Endothelial cell of umbilical vein (primary cell): ENCODE measurements around the gene SP140L. TPM values are rescaled to one million over a fixed set of nuclear protein-coding genes. Genes with fewer than 3 reads are reported as not detected.

Experiments
- BruUV-seq: library from RNA; stranded (reverse); fragments of 400-500 nt; replicated peaks from 2 replicates; lab custom pipeline; 2021; lab: Mats Ljungman, UMichigan
- CTCF ChIA-PET: fragments of 300-600, 350-600 bp; sonication (Branson Sonifier 250); formaldehyde crosslinking; loops from one replicate; lab custom pipeline; 2021; ENCODE audit warnings: antibody characterized with exemption, inconsistent platforms; lab: Charles Lee
- POLR2A ChIA-PET: fragments of 300-600, 350-600 bp; sonication (Branson Sonifier 250); formaldehyde crosslinking; loops from one replicate; lab custom pipeline; 2021; ENCODE audit warnings: antibody characterized with exemption, inconsistent platforms; lab: Charles Lee
- DNase-seq: peaks from one replicate; pipeline ENCODE4 v3.0.0-alpha.2; 2011; ENCODE audit warnings: low read depth, low spot score
- FAIRE-seq: peaks from 2 replicates; lab custom pipeline; 2011; peaks lifted over from hg19 to GRCh38; lab: Jason Lieb, UNC
- H2AFZ ChIP-seq: 2 replicates; pipeline ENCODE4 v1.6.0; 2012; ENCODE audit warnings: low read depth, low read length, control low read depth, inconsistent platforms
- H3K27ac ChIP-seq: 2 replicates; pipeline ENCODE4 v1.5.1; 2011; ENCODE audit warnings: low read depth, mild to moderate bottlenecking, control low read depth, low read length, moderate library complexity; ENCODE audit not compliant: insufficient read depth
- H3K27me3 ChIP-seq, 2 experiments: 2 replicates each; pipeline versions ENCODE4 v1.6.0 to v1.6.1; 2011; ENCODE audit warnings: low read length in 2 of 2, mixed read lengths in 1 of 2; ENCODE audit not compliant: control insufficient read depth in 2 of 2, insufficient read depth in 2 of 2
- H3K36me3 ChIP-seq, 2 experiments: 2 replicates in 1 of 2; 3 replicates in 1 of 2; pipeline ENCODE4 v1.5.1; 2011; ENCODE audit warnings: low read length in 2 of 2, mild to moderate bottlenecking in 1 of 2, moderate library complexity in 1 of 2; ENCODE audit not compliant: control insufficient read depth in 2 of 2, insufficient read depth in 2 of 2; ENCODE audit errors: extremely low read depth in 1 of 2
- H3K4me1 ChIP-seq: 3 replicates; pipeline ENCODE4 v1.5.1; 2011; ENCODE audit warnings: mild to moderate bottlenecking, low read length; ENCODE audit not compliant: control insufficient read depth, insufficient read depth; ENCODE audit errors: extremely low read depth
- H3K4me2 ChIP-seq: 2 replicates; pipeline ENCODE4 v1.6.1; 2011; ENCODE audit warnings: low read length, control low read depth, mixed read lengths; ENCODE audit not compliant: insufficient read depth
- H3K4me3 ChIP-seq, 3 experiments: fragments of 200-600 bp in 1 of 3; sonication (generic), shearing (Covaris generic) in 1 of 3; replicated peaks in 1 of 3; 2 replicates each; pipeline ENCODE4 v1.5.1; 2011 to 2016; ENCODE audit warnings: control low read depth in 3 of 3, low read length in 3 of 3, mild to moderate bottlenecking in 2 of 3, inconsistent platforms in 1 of 3, low read depth in 1 of 3, moderate library complexity in 1 of 3; ENCODE audit not compliant: insufficient read depth in 1 of 3
- H3K79me2 ChIP-seq: 2 replicates; pipeline ENCODE4 v1.6.0; 2012; ENCODE audit warnings: low read length, inconsistent platforms; ENCODE audit not compliant: control insufficient read depth, insufficient read depth
- H3K9ac ChIP-seq: replicated peaks from 2 replicates; pipeline ENCODE3; 2011; ENCODE audit warnings: low read length, control low read depth; ENCODE audit not compliant: insufficient read depth; ENCODE audit errors: extremely low read depth
- H3K9me1 ChIP-seq: replicated peaks from 3 replicates; pipeline ENCODE4 v1.6.0; 2011; ENCODE audit warnings: mild to moderate bottlenecking, low read length; ENCODE audit not compliant: control insufficient read depth, insufficient read depth; ENCODE audit errors: extremely low read depth
- H3K9me3 ChIP-seq: replicated peaks from 2 replicates; pipeline ENCODE4 v1.5.1; 2012; ENCODE audit warnings: low read length, inconsistent platforms; ENCODE audit not compliant: control insufficient read depth, insufficient read depth
- H4K20me1 ChIP-seq: replicated peaks from 2 replicates; pipeline ENCODE3; 2011; ENCODE audit warnings: mild to moderate bottlenecking, low read length; ENCODE audit not compliant: control insufficient read depth, insufficient read depth; ENCODE audit errors: extremely low read depth
- EZH2 ChIP-seq: IDR thresholded peaks from 2 replicates; pipeline ENCODE4 v1.6.1; 2012; ENCODE audit warnings: borderline replicate concordance, low read depth, mild to moderate bottlenecking, moderate library complexity, low read length, inconsistent platforms; ENCODE audit not compliant: severe bottlenecking
- FOS ChIP-seq: IDR thresholded peaks from 2 replicates; pipeline ENCODE4 v1.6.1; 2011; ENCODE audit warnings: mild to moderate bottlenecking, low read length, moderate library complexity, borderline replicate concordance; ENCODE audit not compliant: insufficient read depth
- GATA2 ChIP-seq: IDR thresholded peaks from 2 replicates; pipeline ENCODE4 v1.7.0; 2011; ENCODE audit warnings: low read depth, mild to moderate bottlenecking, moderate library complexity, mixed read lengths, low read length; ENCODE audit not compliant: insufficient read length, insufficient read depth
- JUN ChIP-seq: IDR thresholded peaks from 2 replicates; pipeline ENCODE4 v1.6.1; 2011; ENCODE audit warnings: borderline replicate concordance, low read depth; ENCODE audit not compliant: insufficient read length, insufficient read depth
- MYC ChIP-seq: IDR thresholded peaks from one replicate; pipeline ENCODE4 v1.6.1; 2011; ENCODE audit warnings: mild to moderate bottlenecking, low read depth, low read length
- POLR2A ChIP-seq: IDR thresholded peaks from 2 replicates; pipeline ENCODE4 v1.6.1; 2012; ENCODE audit warnings: low read depth, mild to moderate bottlenecking, control low read depth, low read length
- POLR2AphosphoS5 ChIP-seq: IDR thresholded peaks from 2 replicates; pipeline ENCODE4 v1.6.1; 2012; ENCODE audit warnings: low read depth, mild to moderate bottlenecking, control low read depth, low read length, moderate library complexity; ENCODE audit not compliant: insufficient read depth
- dilution Hi-C: fragments of 300-500 bp; cut with MboI; formaldehyde crosslinking; loops from one replicate; pipeline ENCODE4 v1.15.0; 2019; ENCODE audit warnings: low sequenced_read_pairs; ENCODE audit not compliant: extremely low pct_ligation_motif_present
- intact Hi-C: fragments of 100-400 bp; cut with micrococcal nuclease; formaldehyde crosslinking; loops from one replicate; pipeline ENCODE4 v1.10.0; 2022
- polyA plus RNA-seq, 4 experiments: library from polyadenylated mRNA; depleted of rRNA in 3 of 4; stranded (reverse) in 3 of 4; unstranded in 1 of 4; fragments of >200 nt; gene quantifications; 2 replicates each; pipeline versions ENCODE4 v1.2.1 to v1.2.3, GENCODE V29; 2011 to 2012; ENCODE audit warnings: missing spikeins in 1 of 4
- total RNA-seq: library from RNA; stranded (reverse); gene quantifications from 2 replicates; pipeline ENCODE4 v1.2.3, GENCODE V29; 2021
- TF ChIP-seq, protein P1 (sequence below): IDR thresholded peaks from 2 replicates; pipeline ENCODE4 v1.6.1; 2011; ENCODE audit not compliant: insufficient read depth, insufficient read length
- TF ChIP-seq, protein P2 (sequence below), 2 donors: IDR thresholded peaks; 1 replicate in 1 of 2; 2 replicates in 1 of 2; pipeline ENCODE4 v1.5.1; 2011; ENCODE audit warnings: low read length in 2 of 2, mild to moderate bottlenecking in 2 of 2, moderate library complexity in 2 of 2, control low read depth in 1 of 2, inconsistent platforms in 1 of 2, low read depth in 1 of 2; ENCODE audit not compliant: insufficient read depth in 1 of 2; ENCODE audit errors: extremely low read depth in 1 of 2

The SP140L gene
- total and polyA plus RNA-seq, 2 donors (not counting 3 experiments of a cell fraction or from before 2014, with no cell fraction given), result 16.0 to 27.3 TPM

DNA sequence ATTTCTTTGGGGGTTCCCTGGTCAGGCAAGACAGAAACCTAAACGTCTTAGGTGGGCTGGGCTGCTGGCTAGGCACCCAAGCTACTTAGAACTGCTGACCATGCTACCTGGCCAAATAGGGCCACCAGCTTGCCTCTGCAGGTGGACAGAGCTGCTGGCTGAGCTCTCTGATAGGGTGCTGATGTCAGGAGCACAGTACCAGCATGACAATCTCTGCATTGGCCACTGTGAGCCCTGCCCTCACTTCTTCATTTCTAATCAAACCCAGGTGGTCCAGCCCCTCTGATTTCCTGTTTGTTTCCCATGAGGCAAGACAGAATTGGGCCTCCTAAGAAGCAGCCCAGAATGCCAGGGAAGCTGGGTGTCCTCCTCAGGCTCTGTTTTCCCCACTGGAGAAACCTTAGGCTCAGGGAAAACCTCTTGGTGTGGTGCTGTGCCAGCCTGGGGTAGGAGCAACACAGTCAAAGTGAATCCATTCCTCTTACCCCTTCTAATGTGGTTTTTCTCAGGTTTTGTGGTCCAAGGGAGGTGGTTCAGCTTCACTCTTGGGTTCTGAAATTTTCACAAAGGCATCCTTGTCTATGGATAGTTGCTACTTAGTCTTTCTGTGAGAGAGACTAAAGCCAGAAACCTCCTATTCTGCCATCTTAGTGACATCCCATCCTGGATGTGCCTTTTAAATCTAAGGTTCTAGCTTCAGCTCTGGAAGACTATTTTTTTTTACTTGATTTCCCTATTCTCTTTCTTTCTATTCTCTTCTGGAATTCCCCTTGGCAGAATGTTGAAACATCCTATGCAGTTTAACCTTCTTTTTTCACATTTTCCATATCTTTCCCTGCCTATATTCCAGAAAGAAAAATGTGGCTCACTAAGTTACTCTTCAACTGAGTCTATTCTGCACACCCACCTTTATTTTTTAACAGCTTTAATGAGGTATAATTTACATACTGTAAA is 104.2 kb downstream of the SP140L start:
- TF ChIP-seq EZH2 (no peak), POLR2A (no peak), POLR2AphosphoS5 (no peak), MYC (no peak), GATA2 (no peak), JUN (no peak), FOS (no peak)
- TF ChIP-seq, protein P1, sequence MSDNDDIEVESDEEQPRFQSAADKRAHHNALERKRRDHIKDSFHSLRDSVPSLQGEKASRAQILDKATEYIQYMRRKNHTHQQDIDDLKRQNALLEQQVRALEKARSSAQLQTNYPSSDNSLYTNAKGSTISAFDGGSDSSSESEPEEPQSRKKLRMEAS, result no peak
- TF ChIP-seq, protein P2, sequence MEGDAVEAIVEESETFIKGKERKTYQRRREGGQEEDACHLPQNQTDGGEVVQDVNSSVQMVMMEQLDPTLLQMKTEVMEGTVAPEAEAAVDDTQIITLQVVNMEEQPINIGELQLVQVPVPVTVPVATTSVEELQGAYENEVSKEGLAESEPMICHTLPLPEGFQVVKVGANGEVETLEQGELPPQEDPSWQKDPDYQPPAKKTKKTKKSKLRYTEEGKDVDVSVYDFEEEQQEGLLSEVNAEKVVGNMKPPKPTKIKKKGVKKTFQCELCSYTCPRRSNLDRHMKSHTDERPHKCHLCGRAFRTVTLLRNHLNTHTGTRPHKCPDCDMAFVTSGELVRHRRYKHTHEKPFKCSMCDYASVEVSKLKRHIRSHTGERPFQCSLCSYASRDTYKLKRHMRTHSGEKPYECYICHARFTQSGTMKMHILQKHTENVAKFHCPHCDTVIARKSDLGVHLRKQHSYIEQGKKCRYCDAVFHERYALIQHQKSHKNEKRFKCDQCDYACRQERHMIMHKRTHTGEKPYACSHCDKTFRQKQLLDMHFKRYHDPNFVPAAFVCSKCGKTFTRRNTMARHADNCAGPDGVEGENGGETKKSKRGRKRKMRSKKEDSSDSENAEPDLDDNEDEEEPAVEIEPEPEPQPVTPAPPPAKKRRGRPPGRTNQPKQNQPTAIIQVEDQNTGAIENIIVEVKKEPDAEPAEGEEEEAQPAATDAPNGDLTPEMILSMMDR (IDR thresholded peaks at IDR 0.05; ENCODE audit: extremely low read depth in 1 of 2, insufficient read depth in 1 of 2, low read depth in 1 of 2, low read length in 2 of 2), result no peak
- Histone ChIP-seq H3K9ac (no peak overlapping the region), H2AFZ (no peak overlapping the region), H3K36me3 (peaks cover 0 to under 1% of the 10 kb centered on the region in 2 experiments), H3K27ac (no peak overlapping the region), H3K4me3 (no peak overlapping the region), H3K4me1 (no peaks in the 10 kb centered on the region), H3K9me1 (no peaks in the 10 kb centered on the region), H4K20me1 (peaks cover 7% of the 10 kb centered on the region), H3K4me2 (no peak overlapping the region), H3K27me3 (no peaks in the 10 kb centered on the region), H3K79me2 (peaks cover 90% of the 10 kb centered on the region), H3K9me3 (peaks cover 2% of the 10 kb centered on the region)
- intact Hi-C loops (no loop called here), dilution Hi-C loops (no loop called here)
- FAIRE-seq (no peak), DNase-seq (no peak)
- CTCF ChIA-PET, result interaction anchor here (0.9 to 1.9 kb wide), 2 partner anchors 9 to 17 kb away, joined by 3 to 7 read pairs; no protein-coding TSS in a partner anchor
- no TSS peak for BruUV-seq
- POLR2A ChIA-PET, result no interaction called here
